Spleen (tissue), 11 donors: Measurements from ENCODE around the gene EPHB1. TPM values are rescaled to one million over a fixed set of nuclear protein-coding genes. Genes with fewer than 3 reads are reported as not detected.

Experiments used
- DNase-seq: peaks from one replicate; pipeline ENCODE4 v3.0.0-alpha.2; 2020
- H3K27ac ChIP-seq, 8 donors: fragments of 200-600 bp; sonication (generic) in 7 of 8; 1 replicate in 4 of 8; 2 replicates in 4 of 8; pipeline versions ENCODE4 v1.5.0 to v1.8.0; 2016 to 2021; ENCODE audit warnings: inconsistent platforms in 4 of 8, mild to moderate bottlenecking in 4 of 8, moderate library complexity in 1 of 8
- H3K27me3 ChIP-seq, 7 donors: fragments of 200-600 bp; sonication (generic) in 6 of 7; replicated peaks in 1 of 7; 1 replicate in 4 of 7; 2 replicates in 3 of 7; pipeline versions ENCODE4 v1.5.0 to v1.8.0; 2016 to 2021; ENCODE audit warnings: inconsistent platforms in 3 of 7, mild to moderate bottlenecking in 1 of 7
- H3K36me3 ChIP-seq, 6 donors: fragments of 200-600 bp; sonication (generic) in 5 of 6; 1 replicate in 4 of 6; 2 replicates in 2 of 6; pipeline versions ENCODE4 v1.5.0 to v1.8.0; 2016 to 2021; ENCODE audit warnings: inconsistent platforms in 2 of 6
- H3K4me1 ChIP-seq, 6 donors: fragments of 200-600 bp; sonication (generic) in 5 of 6; 1 replicate in 3 of 6; 2 replicates in 3 of 6; pipeline versions ENCODE4 v1.5.0 to v1.8.0; 2016 to 2021; ENCODE audit warnings: inconsistent platforms in 3 of 6
- H3K4me3 ChIP-seq, 8 donors: fragments of 200-600 bp; sonication (generic) in 7 of 8; 1 replicate in 4 of 8; 2 replicates in 4 of 8; pipeline versions ENCODE4 v1.5.0 to v1.8.0; 2016 to 2021; ENCODE audit warnings: inconsistent platforms in 4 of 8, mild to moderate bottlenecking in 4 of 8, moderate library complexity in 2 of 8
- H3K9me3 ChIP-seq, 8 donors: fragments of 200-600 bp; sonication (generic) in 7 of 8; 1 replicate in 4 of 8; 2 replicates in 4 of 8; pipeline versions ENCODE4 v1.5.0 to v1.8.0; 2016 to 2021; ENCODE audit warnings: inconsistent platforms in 4 of 8
- CTCF ChIP-seq, 11 experiments: fragments of 200-600 bp in 7 of 11; fragments of 450-650 bp in 4 of 11; sonication (generic) in 4 of 11; IDR thresholded peaks in 8 of 11; conservative IDR thresholded peaks in 3 of 11; 1 replicate in 7 of 11; 2 replicates in 4 of 11; pipeline versions ENCODE4 v1.4.0 to v1.8.0; 2016 to 2021; ENCODE audit warnings: antibody characterized with exemption in 11 of 11, inconsistent platforms in 4 of 11, mild to moderate bottlenecking in 1 of 11
- POLR2A ChIP-seq, 3 donors: fragments of 450-650 bp; IDR thresholded peaks; one replicate each; pipeline ENCODE4 v1.5.1; 2017; ENCODE audit warnings: antibody characterized with exemption in 3 of 3, mild to moderate bottlenecking in 1 of 3
- POLR2AphosphoS5 ChIP-seq, 3 donors: sonication (generic); formaldehyde crosslinking; IDR thresholded peaks; one replicate each; pipeline ENCODE4 v1.5.1; 2017; ENCODE audit warnings: antibody characterized with exemption in 3 of 3
- WGBS, 5 donors: extraction: QIAGEN DNeasy Blood & Tissue Kit in 3 of 5; methylation state at CpG; one replicate each; pipeline versions ENCODE4 v1.1.5 to v1.1.7; 2013 to 2018; 5-methylcytosine and 5-hydroxymethylcytosine counted together
- intact Hi-C: fragments of 100-400 bp; cut with DNase I; formaldehyde crosslinking; loops from one replicate; pipeline ENCODE4 v1.15.0; 2023; ENCODE audit warnings: low total_unique reads
- polyA plus RNA-seq, 3 donors: library from polyadenylated mRNA; stranded (reverse); fragments of 200-250 nt; gene quantifications; one replicate each; pipeline ENCODE4 v1.2.1, GENCODE V29; 2013
- total RNA-seq, 7 donors: library from RNA; depleted of rRNA in 3 of 7; stranded (reverse); fragments of >200 nt in 3 of 7; fragmentation: NEBNext Ultra II Directional in 4 of 7; extraction: Animal tissue kit (Norgen Biotek cat#: 25700) in 4 of 7; gene quantifications; one replicate each; pipeline versions ENCODE4 v1.1.0 to v1.2.1, GENCODE V29; 2016 to 2021
- donor health status: healthy with polysubstance abuse.
- donor health status: DM: no; HTN: no; CAD: no; lungs with moderate emphysema.
- donor health status: DM: no; HTN: no; CAD: no.
- donor health status: Bipolar disorder and iron deficiency.
- donor health status: healthy.
- donor health status: DM: no; HTN: no; CAD: no.
- donor health status: DM: yes; HTN: yes; CAD: no.

Gene EPHB1
- total and polyA plus RNA-seq, 10 donors: 0.20 to 14.0 (median 3.0) TPM

GRCh38 chr3:135077186-135077585, 282.1 kb downstream of the EPHB1 start:
- DNase-seq: no peak
- 46 to 58% (median 53%) methylated on average over 3 of the region's 3 CpGs for WGBS, 5 donors
- Histone ChIP-seq H3K36me3 (no peaks in the 10 kb centered on the region), H3K9me3 (peaks cover 0 to 11% (median 0%) of the 10 kb centered on the region in 8 donors), H3K4me3 (no peak overlapping the region), H3K4me1 (no peaks in the 10 kb centered on the region), H3K27me3 (no peaks in the 10 kb centered on the region), H3K27ac (no peak overlapping the region)
- TF ChIP-seq POLR2A (IDR thresholded peaks at IDR 0.05): no peak
- no peak for TF ChIP-seq POLR2AphosphoS5 (IDR thresholded peaks at IDR 0.05)
- TF ChIP-seq CTCF (IDR thresholded peaks at IDR 0.05 in 8 of 11, conservative IDR thresholded peaks at IDR 0.05 in 3 of 11): no peak
- intact Hi-C loops: no loop called here

GRCh38 chr3:135078283-135078682, 283.2 kb downstream of the EPHB1 start:
- WGBS, 5 donors: 85 to 97% (median 90%) methylated on average over 2 of the region's 2 CpGs
- TF ChIP-seq POLR2A (IDR thresholded peaks at IDR 0.05): no peak
- TF ChIP-seq POLR2AphosphoS5 (IDR thresholded peaks at IDR 0.05): no peak
- no peak for TF ChIP-seq CTCF (IDR thresholded peaks at IDR 0.05 in 8 of 11, conservative IDR thresholded peaks at IDR 0.05 in 3 of 11)

GRCh38 chr3:135079095-135079494, 284.0 kb downstream of the EPHB1 start:
- intact Hi-C loops: no loop called here
- no peaks in the 10 kb centered on the region for H3K9me3 ChIP-seq
- no peak for DNase-seq
- no peaks in the 10 kb centered on the region for H3K36me3 ChIP-seq
- H3K27ac ChIP-seq: no peak overlapping the region
- WGBS, 5 donors: 82 to 92% (median 85%) methylated on average over 3 of the region's 3 CpGs
- no peak overlapping the region for H3K4me3 ChIP-seq
- TF ChIP-seq POLR2AphosphoS5 (IDR thresholded peaks at IDR 0.05) (no peak), POLR2A (IDR thresholded peaks at IDR 0.05) (no peak), CTCF (IDR thresholded peaks at IDR 0.05 in 8 of 11, conservative IDR thresholded peaks at IDR 0.05 in 3 of 11) (no peak)
- H3K27me3 ChIP-seq: no peaks in the 10 kb centered on the region
- H3K4me1 ChIP-seq: no peaks in the 10 kb centered on the region

More at GRCh38 chr3:135078283-135078682, 283.2 kb downstream of the EPHB1 start:
- Histone ChIP-seq H3K36me3 (no peaks in the 10 kb centered on the region), H3K4me1 (no peaks in the 10 kb centered on the region), H3K4me3 (no peak overlapping the region), H3K27ac (no peak overlapping the region), H3K27me3 (no peaks in the 10 kb centered on the region), H3K9me3 (peaks cover 0 to 6% (median 0%) of the 10 kb centered on the region in 8 donors)
- intact Hi-C loops: no loop called here
- DNase-seq: no peak

GRCh38 chr3:135081451-135081850, 286.4 kb downstream of the EPHB1 start:
- H3K9me3 ChIP-seq: no peaks in the 10 kb centered on the region
- H3K36me3 ChIP-seq: no peaks in the 10 kb centered on the region

More at GRCh38 chr3:135081451-135081850, 286.4 kb downstream of the EPHB1 start:
- no peak for DNase-seq
- Histone ChIP-seq H3K27ac (no peak overlapping the region), H3K4me1 (no peaks in the 10 kb centered on the region), H3K27me3 (no peaks in the 10 kb centered on the region), H3K4me3 (no peak overlapping the region)
- TF ChIP-seq POLR2A (IDR thresholded peaks at IDR 0.05): no peak
- TF ChIP-seq POLR2AphosphoS5 (IDR thresholded peaks at IDR 0.05): no peak
- TF ChIP-seq CTCF (IDR thresholded peaks at IDR 0.05 in 8 of 11, conservative IDR thresholded peaks at IDR 0.05 in 3 of 11): no peak
- intact Hi-C loops: no loop called here
- 87 to 98% (median 89%) methylated on average over 2 of the region's 2 CpGs for WGBS, 5 donors
